H4 (cell line): ENCODE measurements around the gene EIF5. TPM values are rescaled to one million over a fixed set of nuclear protein-coding genes. Genes with fewer than 3 reads are reported as not detected.

Source experiments
- DNase-seq: peaks from one replicate; pipeline ENCODE4 v3.0.0-alpha.2; 2015; ENCODE audit warnings: low spot score
- total RNA-seq: library from RNA; depleted of rRNA; stranded (reverse); fragments of >200 nt; shearing (Covaris generic); gene quantifications from 2 replicates; pipeline ENCODE4 v1.2.3, GENCODE V29; 2014

Gene EIF5
- total RNA-seq, 1 experiment from 2014 or later: 145 TPM

DNA sequence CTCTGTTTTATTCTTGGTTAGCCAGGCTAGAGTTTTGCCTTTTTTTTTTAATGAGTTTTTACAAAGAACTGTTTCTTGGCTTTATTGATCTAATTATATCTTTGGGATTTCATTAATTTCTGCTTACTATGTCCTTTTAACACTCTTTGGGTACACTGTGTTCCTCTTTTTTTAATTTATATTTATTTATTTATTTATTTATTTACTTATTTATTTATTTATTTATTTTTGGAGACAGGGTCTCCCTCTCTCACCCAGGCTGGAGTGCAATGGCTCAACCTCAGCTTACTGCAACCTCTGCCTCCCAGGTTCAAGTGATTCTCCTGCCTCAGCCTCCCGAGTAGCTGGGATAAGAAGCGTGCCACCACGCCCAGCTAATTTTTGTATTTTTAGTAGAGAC, 36.0 kb downstream of the EIF5 start:
- no peak for DNase-seq

DNA sequence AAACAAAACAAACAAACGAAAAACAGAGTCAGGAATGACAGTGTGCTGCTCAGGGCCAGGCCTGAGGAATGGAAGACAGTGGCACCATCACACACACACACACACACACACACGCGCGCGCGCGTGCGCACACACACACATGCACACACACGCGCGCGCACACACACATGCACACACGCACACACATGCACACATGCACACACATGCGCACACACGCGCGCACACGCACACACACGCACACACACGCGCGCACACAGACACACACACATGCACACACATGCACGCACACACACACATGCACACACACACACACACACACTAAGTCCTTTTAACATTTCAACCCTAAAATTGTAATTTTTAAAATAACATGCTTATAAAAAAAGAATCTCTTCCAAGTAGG, 38.0 kb downstream of the EIF5 start:
- DNase-seq: no peak

GRCh38 chr14:103372552-103373304, 38.7 kb downstream of the EIF5 start:
- peak; percentile 65 for DNase-seq

- DNase-seq: no peak
Observed at GRCh38 chr14:103374121-103374520, 40.1 kb downstream of the EIF5 start.

DNA sequence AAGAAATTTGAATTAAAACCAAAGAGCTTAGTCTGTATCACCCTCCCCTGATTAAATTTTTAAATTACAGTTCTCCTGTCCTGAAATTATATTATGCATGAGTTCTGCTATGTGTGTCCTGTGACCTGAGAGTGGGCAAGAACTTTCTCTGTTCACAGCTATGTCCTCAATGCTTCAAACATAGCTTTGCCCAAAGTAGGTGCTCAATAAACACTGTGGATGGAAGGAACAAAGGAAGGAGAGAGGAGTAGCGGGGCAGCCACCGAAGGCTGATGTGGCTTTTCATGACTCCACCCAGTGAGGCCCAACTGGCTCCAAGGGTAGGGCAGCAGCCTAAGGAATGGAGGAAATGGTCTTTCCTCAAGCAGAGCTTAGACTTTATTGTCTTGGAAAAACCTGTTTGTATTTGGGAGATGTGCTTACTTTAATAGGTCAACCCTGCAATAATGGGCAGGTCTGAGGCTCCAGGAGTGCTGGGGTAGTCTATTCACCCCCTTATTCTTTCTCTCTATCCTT, 43.5 kb downstream of the EIF5 start:
- no peak for DNase-seq

DNA sequence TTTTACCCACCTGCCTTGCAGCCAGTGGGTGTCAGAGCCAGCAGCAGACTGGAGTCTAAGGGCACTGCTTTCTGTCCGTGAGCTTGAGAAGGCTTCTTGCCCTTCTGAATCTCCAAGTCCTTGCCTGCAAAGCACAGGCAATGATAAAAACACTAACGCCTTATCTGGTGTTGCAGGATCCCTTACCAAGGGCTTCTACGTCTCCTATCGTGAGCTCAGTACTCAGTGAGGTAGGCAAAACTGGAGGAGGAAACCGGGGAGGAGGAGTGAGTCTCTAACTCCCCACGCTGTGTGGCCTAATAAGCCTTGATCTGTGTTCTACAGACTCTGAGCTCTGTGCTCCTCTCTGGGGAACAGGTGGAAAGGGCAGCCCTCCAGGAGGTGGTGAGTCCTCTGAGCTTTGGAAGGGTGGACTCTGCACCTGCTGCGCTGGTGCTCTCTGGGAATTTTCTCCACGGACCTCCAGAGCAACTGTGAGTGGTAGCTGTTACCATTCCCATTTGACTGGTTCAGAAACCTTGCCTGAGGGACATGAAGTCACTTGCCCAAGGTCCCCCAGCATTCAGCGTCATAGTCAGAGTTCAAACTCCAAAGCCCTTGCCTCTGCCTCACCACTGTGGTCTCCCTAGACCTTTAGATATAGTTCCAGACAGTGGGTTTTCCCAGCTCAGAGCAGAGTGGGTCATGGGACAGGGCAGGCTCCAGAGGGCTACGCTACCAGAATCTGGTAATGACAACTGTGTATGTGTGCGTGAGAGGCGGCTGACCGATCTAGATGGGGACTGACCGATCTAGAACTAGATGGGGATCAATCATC, 44.2 kb downstream of the EIF5 start:
- no peak for DNase-seq

GRCh38 chr14:103380719-103381377, 46.8 kb downstream of the EIF5 start:
- DNase-seq: no peak

- DNase-seq: peak; percentile 37
Observed at GRCh38 chr14:103382376-103382775, 48.3 kb downstream of the EIF5 start.

DNA sequence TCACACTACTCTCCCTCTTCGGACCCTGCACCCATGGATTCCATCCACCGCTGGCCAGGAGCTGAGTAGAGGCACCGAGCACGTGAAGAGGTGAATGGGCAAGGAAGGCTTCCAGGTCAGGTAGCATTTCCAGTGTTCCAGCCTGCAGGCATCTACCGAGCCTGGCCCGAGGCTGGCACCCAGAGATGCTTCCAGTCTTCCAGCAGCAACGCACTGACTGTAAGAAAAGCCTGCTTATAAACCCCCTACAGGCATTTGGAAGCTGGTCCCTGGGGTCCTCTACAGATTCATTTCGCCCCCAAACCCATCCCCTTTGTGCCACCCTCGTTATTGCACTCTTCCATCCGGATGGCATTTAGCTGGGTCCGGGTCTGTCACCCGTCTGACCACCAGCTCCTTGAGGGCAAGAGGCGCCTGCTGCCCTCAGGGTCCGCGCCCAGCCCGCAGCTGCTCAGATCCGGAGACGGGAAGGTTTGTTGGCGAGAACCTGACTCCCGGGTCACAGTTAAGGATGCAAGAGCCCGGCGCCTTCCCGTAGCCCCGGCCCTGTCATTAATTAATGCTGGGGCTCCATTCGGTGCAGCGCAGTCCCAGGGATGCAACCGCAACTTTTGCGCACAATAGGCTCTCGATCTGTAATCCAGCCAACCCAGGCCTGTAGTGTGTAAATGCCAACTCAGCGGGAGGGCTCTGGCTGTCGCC, 50.6 kb downstream of the EIF5 start:
- no peak for DNase-seq

GRCh38 chr14:103385152-103385928, 51.3 kb downstream of the EIF5 start, which contains the start of gene MARK3:
MARK3 (plus strand) TSS chr14:103385415; CDS start chr14:103386030, 615 bp downstream.
- peak; percentile 92 for DNase-seq

GRCh38 chr14:103385929-103386712, 52.1 kb downstream of the EIF5 start:
- DNase-seq: no peak

GRCh38 chr14:103386713-103387329, 52.8 kb downstream of the EIF5 start:
- no peak for DNase-seq

GRCh38 chr14:103388664-103389063, 54.6 kb downstream of the EIF5 start:
- no peak for DNase-seq

DNA sequence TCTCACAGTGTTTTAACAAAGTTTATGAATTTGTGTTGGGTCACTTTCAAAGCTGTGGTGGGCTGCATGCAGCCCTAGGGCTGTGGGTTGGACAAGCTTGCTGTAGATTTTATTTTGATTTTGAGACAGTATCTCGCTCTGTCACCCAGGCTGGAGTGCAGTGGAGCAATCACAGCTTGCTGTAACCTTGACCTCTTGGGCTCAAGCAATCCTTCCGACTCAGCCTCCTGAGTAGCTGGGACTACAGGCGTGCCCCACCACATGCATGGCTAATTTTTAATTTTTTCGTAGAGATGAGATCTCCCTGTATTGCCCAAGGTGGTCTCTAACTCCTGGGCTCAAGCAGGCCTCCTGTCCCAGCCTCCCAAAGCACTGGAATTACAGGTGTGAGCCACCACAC, 56.6 kb downstream of the EIF5 start:
- no peak for DNase-seq

DNA sequence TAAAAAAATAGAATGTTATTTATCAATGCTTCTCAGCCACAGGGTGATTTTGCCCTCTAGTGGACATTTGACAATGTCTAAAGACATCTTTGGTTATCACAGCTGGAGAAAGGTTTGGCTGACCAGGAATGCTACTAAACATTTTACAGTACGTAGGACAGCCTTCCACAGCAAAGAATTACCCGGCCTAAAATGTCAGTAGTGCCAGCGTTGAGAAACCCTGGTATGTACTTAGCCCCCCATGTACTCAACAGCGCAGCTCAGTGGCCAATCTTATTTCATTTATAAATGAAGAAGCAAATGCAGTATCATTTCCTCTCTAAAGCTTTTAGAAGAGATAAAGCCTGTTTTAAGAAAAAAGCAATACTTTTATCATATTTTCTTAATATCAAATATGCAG, 57.0 kb downstream of the EIF5 start:
- peak; percentile 62 for DNase-seq

DNA sequence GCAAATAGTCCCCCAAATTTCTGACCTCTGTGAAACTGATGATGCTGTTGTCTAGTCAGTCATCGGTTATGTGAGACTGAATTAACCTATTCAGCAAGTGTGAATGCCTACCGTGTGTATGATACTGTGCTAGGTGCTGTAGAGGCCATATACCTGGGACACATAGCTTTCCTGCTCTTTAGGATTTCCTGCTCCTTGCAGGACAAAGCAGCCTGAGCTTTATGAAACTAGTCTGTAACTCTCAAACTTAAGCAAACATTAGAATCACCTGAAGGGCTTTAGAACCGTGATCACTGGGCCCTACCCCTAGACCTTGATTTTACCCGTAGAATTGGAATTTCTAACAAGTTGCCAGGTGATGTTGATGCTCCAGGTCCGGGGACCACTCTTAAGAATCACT, 58.1 kb downstream of the EIF5 start:
- no peak for DNase-seq

- DNase-seq: no peak
Observed at GRCh38 chr14:103392572-103392971, 58.5 kb downstream of the EIF5 start.

- DNase-seq: no peak
Observed at GRCh38 chr14:103393070-103393469, 59.0 kb downstream of the EIF5 start.
